ENCODE results near the gene STARD5. TPM values are rescaled to one million over a fixed set of nuclear protein-coding genes. Genes with fewer than 3 reads are reported as not detected.

Gene STARD5
- total and polyA plus RNA-seq, 2 of the 8 experiments (the other 6 are each of a cell fraction or from before 2014, with no cell fraction given), result 5.5 to 10.4 TPM

DNA sequence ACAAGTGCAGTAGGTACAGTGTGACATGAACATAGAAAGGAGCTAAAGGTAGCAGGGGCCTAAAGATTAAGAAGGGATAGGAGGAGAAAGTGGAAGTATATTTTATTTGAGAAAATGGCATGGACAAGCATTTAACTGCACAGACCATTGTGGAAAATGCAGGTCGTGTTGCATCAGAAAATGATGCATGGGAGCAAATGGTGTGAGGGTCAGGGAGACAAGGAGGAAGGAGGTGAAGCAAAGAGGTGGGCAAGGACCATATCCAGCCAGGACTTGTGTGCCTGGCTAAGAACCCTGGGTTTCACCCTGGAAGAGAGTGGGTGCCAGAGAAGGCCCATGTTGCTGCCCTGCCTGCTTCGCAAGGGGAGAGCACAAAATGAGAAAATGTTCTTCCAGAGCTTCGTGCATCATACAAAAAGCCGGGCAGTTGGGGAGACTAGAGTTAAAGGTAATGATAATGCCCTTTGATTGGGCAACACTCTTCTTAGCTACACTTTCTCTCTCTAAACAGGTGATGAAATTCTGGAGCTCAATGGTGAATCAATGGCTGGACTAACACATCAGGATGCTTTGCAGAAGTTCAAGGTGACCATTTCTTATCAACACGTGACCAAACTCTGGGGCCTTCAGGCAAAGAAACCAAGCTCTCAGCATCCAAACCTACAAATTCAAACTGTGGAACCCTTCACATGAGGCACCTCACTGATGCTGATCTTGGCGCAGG, 45.5 kb downstream of the STARD5 start (continued):
- no peak for TF ChIP-seq CBX5 (IDR thresholded peaks at IDR 0.05; ENCODE audit: low read depth, low read length)
- no peak for TF ChIP-seq RBBP5 (IDR thresholded peaks at IDR 0.05; ENCODE audit: borderline replicate concordance, low read depth, low read length)
- TF ChIP-seq YY1 (IDR thresholded peaks at IDR 0.05; ENCODE audit: low read depth, low read length), result no peak
- no peak for TF ChIP-seq CTCF (IDR thresholded peaks at IDR 0.05; ENCODE audit: control extremely low read depth in 1 of 3, insufficient read depth in 1 of 3, low read depth in 1 of 3, low read length in 3 of 3)
- TF ChIP-seq, protein P1, sequence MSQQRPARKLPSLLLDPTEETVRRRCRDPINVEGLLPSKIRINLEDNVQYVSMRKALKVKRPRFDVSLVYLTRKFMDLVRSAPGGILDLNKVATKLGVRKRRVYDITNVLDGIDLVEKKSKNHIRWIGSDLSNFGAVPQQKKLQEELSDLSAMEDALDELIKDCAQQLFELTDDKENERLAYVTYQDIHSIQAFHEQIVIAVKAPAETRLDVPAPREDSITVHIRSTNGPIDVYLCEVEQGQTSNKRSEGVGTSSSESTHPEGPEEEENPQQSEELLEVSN (IDR thresholded peaks at IDR 0.05), result no peak

All from H1 (cell line).